ENCODE results near the gene PTX4. TPM values are rescaled to one million over a fixed set of nuclear protein-coding genes. Genes with fewer than 3 reads are reported as not detected.

PTX4 gene
- polyA plus RNA-seq, 1 of the 3 experiments (the other 2 are of a cell fraction), result not detected

GRCh38 chr16:1489077-1489476 is 333 bp upstream of the PTX4 start:
- POLR2A ChIA-PET, result no interaction called here
- Histone ChIP-seq H4K20me1 (ENCODE audit: insufficient read depth) (no peaks in the 10 kb centered on the region), H3K79me2 (ENCODE audit: insufficient read depth) (peaks cover 8% of the 10 kb centered on the region; the same call in 1 of the 2 replicates), H3K27ac (ENCODE audit: low read depth in 2 of 2, low read length in 1 of 2) (no peak overlapping the region), H3F3A (replicated peaks; ENCODE audit: insufficient read depth) (no peaks in the 10 kb centered on the region), H3K9me2 (no peaks in the 10 kb centered on the region), H3K9ac (no peak overlapping the region), H3K4me1 (ENCODE audit: control insufficient read depth in 1 of 2, insufficient read depth in 2 of 2, low read depth in 1 of 2, low read length in 1 of 2) (peaks cover 0 to 9% of the 10 kb centered on the region in 2 experiments; a peak in 1 of 4 replicates), H3K4me2 (no peak overlapping the region), H3K27me3 (ENCODE audit: insufficient read depth) (no peaks in the 10 kb centered on the region), H3K36me3 (replicated peaks in 1 of 2; ENCODE audit: control insufficient read depth in 1 of 2, insufficient read depth in 2 of 2, low read length in 1 of 2) (no peaks in the 10 kb centered on the region), H3K4me3 (ENCODE audit: low read depth in 2 of 2, low read length in 1 of 2) (no peak overlapping the region), H3K9me3 (no peaks in the 10 kb centered on the region), H2AFZ (ENCODE audit: low read depth) (no peak overlapping the region)
- CTCF ChIA-PET, result interaction anchor here (1.0 kb wide), 1 partner anchor 235 kb away, joined by 3 read pairs; no protein-coding TSS in a partner anchor
- 89% methylated on average over 9 of the region's 12 CpGs for WGBS (ENCODE audit: low lambda C conversion rate)
- TF ChIP-seq REST (IDR thresholded peaks at IDR 0.05; ENCODE audit: low read depth, low read length) (no peak), USF2 (IDR thresholded peaks at IDR 0.05; ENCODE audit: borderline replicate concordance, low read depth, low read length) (no peak), GATA2 (CRISPR knock-in tag; IDR thresholded peaks at IDR 0.05) (no peak), EZH2phosphoT487 (IDR thresholded peaks at IDR 0.05; ENCODE audit: borderline replicate concordance, low read depth) (no peak), TCF12 (IDR thresholded peaks at IDR 0.05) (no peak), FOXM1 (IDR thresholded peaks at IDR 0.05; ENCODE audit: low read depth) (no peak), SIN3A (IDR thresholded peaks at IDR 0.05; ENCODE audit: borderline replicate concordance, low read depth, low read length) (no peak), POLR2AphosphoS5 (IDR thresholded peaks at IDR 0.05; ENCODE audit: low read depth, low read length) (no peak), NRF1 (IDR thresholded peaks at IDR 0.05; ENCODE audit: low read depth, low read length) (no peak), ELF1 (IDR thresholded peaks at IDR 0.05) (no peak), RFX5 (IDR thresholded peaks at IDR 0.05; ENCODE audit: low read length) (no peak), EP300 (IDR thresholded peaks at IDR 0.05; ENCODE audit: borderline replicate concordance in 1 of 2, low read depth in 1 of 2, low read length in 1 of 2) (no peak), MEF2A (IDR thresholded peaks at IDR 0.05; ENCODE audit: borderline replicate concordance, low read depth) (no peak)
- TF ChIP-seq, protein P1, sequence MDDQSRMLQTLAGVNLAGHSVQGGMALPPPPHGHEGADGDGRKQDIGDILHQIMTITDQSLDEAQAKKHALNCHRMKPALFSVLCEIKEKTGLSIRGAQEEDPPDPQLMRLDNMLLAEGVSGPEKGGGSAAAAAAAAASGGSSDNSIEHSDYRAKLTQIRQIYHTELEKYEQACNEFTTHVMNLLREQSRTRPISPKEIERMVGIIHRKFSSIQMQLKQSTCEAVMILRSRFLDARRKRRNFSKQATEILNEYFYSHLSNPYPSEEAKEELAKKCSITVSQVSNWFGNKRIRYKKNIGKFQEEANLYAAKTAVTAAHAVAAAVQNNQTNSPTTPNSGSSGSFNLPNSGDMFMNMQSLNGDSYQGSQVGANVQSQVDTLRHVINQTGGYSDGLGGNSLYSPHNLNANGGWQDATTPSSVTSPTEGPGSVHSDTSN (IDR thresholded peaks at IDR 0.05), result no peak
- TF ChIP-seq, protein P2, sequence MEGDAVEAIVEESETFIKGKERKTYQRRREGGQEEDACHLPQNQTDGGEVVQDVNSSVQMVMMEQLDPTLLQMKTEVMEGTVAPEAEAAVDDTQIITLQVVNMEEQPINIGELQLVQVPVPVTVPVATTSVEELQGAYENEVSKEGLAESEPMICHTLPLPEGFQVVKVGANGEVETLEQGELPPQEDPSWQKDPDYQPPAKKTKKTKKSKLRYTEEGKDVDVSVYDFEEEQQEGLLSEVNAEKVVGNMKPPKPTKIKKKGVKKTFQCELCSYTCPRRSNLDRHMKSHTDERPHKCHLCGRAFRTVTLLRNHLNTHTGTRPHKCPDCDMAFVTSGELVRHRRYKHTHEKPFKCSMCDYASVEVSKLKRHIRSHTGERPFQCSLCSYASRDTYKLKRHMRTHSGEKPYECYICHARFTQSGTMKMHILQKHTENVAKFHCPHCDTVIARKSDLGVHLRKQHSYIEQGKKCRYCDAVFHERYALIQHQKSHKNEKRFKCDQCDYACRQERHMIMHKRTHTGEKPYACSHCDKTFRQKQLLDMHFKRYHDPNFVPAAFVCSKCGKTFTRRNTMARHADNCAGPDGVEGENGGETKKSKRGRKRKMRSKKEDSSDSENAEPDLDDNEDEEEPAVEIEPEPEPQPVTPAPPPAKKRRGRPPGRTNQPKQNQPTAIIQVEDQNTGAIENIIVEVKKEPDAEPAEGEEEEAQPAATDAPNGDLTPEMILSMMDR (IDR thresholded peaks at IDR 0.05), result no peak
- TF ChIP-seq, protein P3, sequence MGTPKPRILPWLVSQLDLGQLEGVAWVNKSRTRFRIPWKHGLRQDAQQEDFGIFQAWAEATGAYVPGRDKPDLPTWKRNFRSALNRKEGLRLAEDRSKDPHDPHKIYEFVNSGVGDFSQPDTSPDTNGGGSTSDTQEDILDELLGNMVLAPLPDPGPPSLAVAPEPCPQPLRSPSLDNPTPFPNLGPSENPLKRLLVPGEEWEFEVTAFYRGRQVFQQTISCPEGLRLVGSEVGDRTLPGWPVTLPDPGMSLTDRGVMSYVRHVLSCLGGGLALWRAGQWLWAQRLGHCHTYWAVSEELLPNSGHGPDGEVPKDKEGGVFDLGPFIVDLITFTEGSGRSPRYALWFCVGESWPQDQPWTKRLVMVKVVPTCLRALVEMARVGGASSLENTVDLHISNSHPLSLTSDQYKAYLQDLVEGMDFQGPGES (IDR thresholded peaks at IDR 0.05; ENCODE audit: low read depth, low read length), result no peak
- TF ChIP-seq, protein P4, sequence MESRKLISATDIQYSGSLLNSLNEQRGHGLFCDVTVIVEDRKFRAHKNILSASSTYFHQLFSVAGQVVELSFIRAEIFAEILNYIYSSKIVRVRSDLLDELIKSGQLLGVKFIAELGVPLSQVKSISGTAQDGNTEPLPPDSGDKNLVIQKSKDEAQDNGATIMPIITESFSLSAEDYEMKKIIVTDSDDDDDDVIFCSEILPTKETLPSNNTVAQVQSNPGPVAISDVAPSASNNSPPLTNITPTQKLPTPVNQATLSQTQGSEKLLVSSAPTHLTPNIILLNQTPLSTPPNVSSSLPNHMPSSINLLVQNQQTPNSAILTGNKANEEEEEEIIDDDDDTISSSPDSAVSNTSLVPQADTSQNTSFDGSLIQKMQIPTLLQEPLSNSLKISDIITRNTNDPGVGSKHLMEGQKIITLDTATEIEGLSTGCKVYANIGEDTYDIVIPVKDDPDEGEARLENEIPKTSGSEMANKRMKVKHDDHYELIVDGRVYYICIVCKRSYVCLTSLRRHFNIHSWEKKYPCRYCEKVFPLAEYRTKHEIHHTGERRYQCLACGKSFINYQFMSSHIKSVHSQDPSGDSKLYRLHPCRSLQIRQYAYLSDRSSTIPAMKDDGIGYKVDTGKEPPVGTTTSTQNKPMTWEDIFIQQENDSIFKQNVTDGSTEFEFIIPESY (IDR thresholded peaks at IDR 0.05; ENCODE audit: borderline replicate concordance, low read depth), result no peak
- no peak for DNase-seq
